HL-60 (cell line): Measurements from ENCODE around the gene DCTD.

ENCODE experiments used
- CTCF ChIP-seq: IDR thresholded peaks from one replicate; pipeline ENCODE4 v1.5.1; 2011; ENCODE audit warnings: low read length, control low read depth, inconsistent platforms; ENCODE audit not compliant: insufficient read depth
- POLR2AphosphoS5 ChIP-seq: IDR thresholded peaks from 2 replicates; pipeline ENCODE4 v1.6.1; 2012; ENCODE audit warnings: low read depth

- TF ChIP-seq POLR2AphosphoS5: no peak
- no peak for TF ChIP-seq CTCF
Observed at GRCh38 chr4:182871616-182872015, 45.6 kb downstream of the DCTD start.
